ENCODE measurements around the gene PLLP.
A peak's percentile ranks its signal among the peaks of the same experiment; 100 is the strongest.

Gene PLLP

GRCh38 chr16:57301126-57301817 is 16.8 kb upstream of the PLLP start:
- H3K9me3 ChIP-seq (ENCODE audit: control insufficient read depth in 1 of 2, low read length in 2 of 2), result no peaks in the 10 kb centered on the region

DNA sequence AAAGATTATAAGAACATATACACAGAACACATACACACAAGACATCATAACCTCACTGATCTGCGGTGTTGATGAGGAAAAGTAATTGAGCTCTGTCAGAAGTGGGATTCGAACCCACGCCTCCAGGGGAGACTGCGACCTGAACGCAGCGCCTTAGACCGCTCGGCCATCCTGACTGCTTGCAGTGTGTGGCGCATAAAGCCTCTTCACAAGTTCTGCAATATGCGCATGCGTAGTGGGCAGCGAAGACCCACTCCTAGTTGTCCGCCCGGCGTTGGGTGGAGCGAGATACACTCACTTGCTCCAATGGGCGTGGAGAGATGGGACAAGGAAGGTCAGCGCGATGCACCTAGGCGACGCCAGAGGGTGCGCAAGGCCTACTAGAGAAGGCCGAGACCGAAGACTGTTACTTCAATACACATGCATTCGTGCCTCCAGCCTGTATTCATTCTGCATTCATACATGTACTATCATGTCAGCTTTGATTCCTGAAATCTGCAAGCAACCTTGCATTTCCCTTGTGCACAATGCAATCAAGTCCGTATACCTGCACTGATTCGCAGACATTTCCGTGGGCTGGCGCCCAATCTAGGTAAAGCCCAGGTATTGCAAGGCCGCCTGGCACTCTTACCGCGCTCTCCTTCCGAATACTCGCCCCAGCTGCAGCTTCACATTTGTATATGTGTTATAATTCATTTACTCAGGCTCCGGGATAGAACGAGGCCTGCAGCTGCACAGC is 16.1 kb upstream of the PLLP start:
- Histone ChIP-seq H3K4me3 (ENCODE audit: low read depth in 1 of 2, low read length in 2 of 2) (peak overlapping the region; percentile 59 to 64), H3K27ac (ENCODE audit: low read length) (peak overlapping the region; percentile 97), H3K9me3 (ENCODE audit: control insufficient read depth in 1 of 2, low read length in 2 of 2) (no peaks in the 10 kb centered on the region), H3K4me1 (ENCODE audit: control insufficient read depth in 1 of 2, insufficient read depth in 2 of 2, low read length in 2 of 2) (peaks cover 0 to 13% of the 10 kb centered on the region in 2 donors), H3K36me3 (ENCODE audit: control insufficient read depth in 1 of 2, insufficient read depth in 2 of 2, low read length in 2 of 2) (no peaks in the 10 kb centered on the region), H3K27me3 (ENCODE audit: low read depth, low read length) (no peaks in the 10 kb centered on the region)

More at GRCh38 chr16:57301126-57301817, 16.8 kb upstream of the PLLP start:
- peak overlapping the region; percentile 59 to 64 for H3K4me3 ChIP-seq (ENCODE audit: low read depth in 1 of 2, low read length in 2 of 2)
- no peak overlapping the region for H3K27ac ChIP-seq (ENCODE audit: low read length)
- H3K27me3 ChIP-seq (ENCODE audit: low read depth, low read length), result no peaks in the 10 kb centered on the region
- H3K4me1 ChIP-seq (ENCODE audit: control insufficient read depth in 1 of 2, insufficient read depth in 2 of 2, low read length in 2 of 2), result peaks cover 0 to 13% of the 10 kb centered on the region in 2 donors
- no peaks in the 10 kb centered on the region for H3K36me3 ChIP-seq (ENCODE audit: control insufficient read depth in 1 of 2, insufficient read depth in 2 of 2, low read length in 2 of 2)

GRCh38 chr16:57299719-57300386 is 15.4 kb upstream of the PLLP start:
- no peaks in the 10 kb centered on the region for H3K9me3 ChIP-seq (ENCODE audit: control insufficient read depth in 1 of 2, low read length in 2 of 2)
- H3K4me1 ChIP-seq (ENCODE audit: control insufficient read depth in 1 of 2, insufficient read depth in 2 of 2, low read length in 2 of 2), result peaks cover 0 to 13% of the 10 kb centered on the region in 2 donors
- peak overlapping the region; percentile 97 for H3K27ac ChIP-seq (ENCODE audit: low read length)
- H3K36me3 ChIP-seq (ENCODE audit: control insufficient read depth in 1 of 2, insufficient read depth in 2 of 2, low read length in 2 of 2), result no peaks in the 10 kb centered on the region
- H3K27me3 ChIP-seq (ENCODE audit: low read depth, low read length), result no peaks in the 10 kb centered on the region
- peak overlapping the region; percentile 59 to 64 for H3K4me3 ChIP-seq (ENCODE audit: low read depth in 1 of 2, low read length in 2 of 2)

- Histone ChIP-seq H3K4me1 (ENCODE audit: control insufficient read depth in 1 of 2, insufficient read depth in 2 of 2, low read length in 2 of 2) (peaks cover 0 to 13% of the 10 kb centered on the region in 2 donors), H3K9me3 (ENCODE audit: control insufficient read depth in 1 of 2, low read length in 2 of 2) (no peaks in the 10 kb centered on the region), H3K4me3 (ENCODE audit: low read depth in 1 of 2, low read length in 2 of 2) (peak overlapping the region; percentile 59 to 64), H3K27me3 (ENCODE audit: low read depth, low read length) (no peaks in the 10 kb centered on the region), H3K36me3 (ENCODE audit: control insufficient read depth in 1 of 2, insufficient read depth in 2 of 2, low read length in 2 of 2) (no peaks in the 10 kb centered on the region), H3K27ac (ENCODE audit: low read length) (peak overlapping the region; percentile 97)
These were observed 14.7 kb upstream of the PLLP start for GRCh38 chr16:57299009-57299718.

DNA sequence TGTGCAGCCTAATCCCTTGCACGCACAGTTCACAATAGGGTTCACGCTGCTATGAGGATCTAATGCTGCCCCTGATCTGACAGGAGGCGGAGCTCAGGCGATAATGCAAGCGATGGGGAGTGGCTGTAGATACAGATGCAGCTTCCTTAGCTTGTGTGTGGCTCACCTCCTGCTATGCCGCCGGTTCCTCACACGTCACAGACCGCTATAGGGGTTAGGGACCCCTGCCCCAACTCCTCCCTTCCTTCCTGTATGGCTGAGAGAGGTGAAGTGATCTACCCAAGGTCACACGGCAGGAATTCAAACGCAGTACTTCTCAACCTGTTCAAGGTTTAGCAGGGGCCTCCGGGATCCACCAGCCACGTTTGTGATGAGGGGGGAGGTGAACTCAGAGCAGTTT is 13.4 kb upstream of the PLLP start:
- peaks cover 0 to 13% of the 10 kb centered on the region in 2 donors for H3K4me1 ChIP-seq (ENCODE audit: control insufficient read depth in 1 of 2, insufficient read depth in 2 of 2, low read length in 2 of 2)
- no peak overlapping the region for H3K27ac ChIP-seq (ENCODE audit: low read length)
- no peaks in the 10 kb centered on the region for H3K9me3 ChIP-seq (ENCODE audit: control insufficient read depth in 1 of 2, low read length in 2 of 2)
- H3K36me3 ChIP-seq (ENCODE audit: control insufficient read depth in 1 of 2, insufficient read depth in 2 of 2, low read length in 2 of 2), result no peaks in the 10 kb centered on the region
- H3K4me3 ChIP-seq (ENCODE audit: low read depth in 1 of 2, low read length in 2 of 2), result no peak overlapping the region
- no peaks in the 10 kb centered on the region for H3K27me3 ChIP-seq (ENCODE audit: low read depth, low read length)

- H3K4me3 ChIP-seq (ENCODE audit: low read depth in 1 of 2, low read length in 2 of 2), result no peak overlapping the region
- H3K27ac ChIP-seq (ENCODE audit: low read length), result no peak overlapping the region
- no peaks in the 10 kb centered on the region for H3K9me3 ChIP-seq (ENCODE audit: control insufficient read depth in 1 of 2, low read length in 2 of 2)
- H3K4me1 ChIP-seq (ENCODE audit: control insufficient read depth in 1 of 2, insufficient read depth in 2 of 2, low read length in 2 of 2), result peaks cover 0 to 5% of the 10 kb centered on the region in 2 donors
- H3K36me3 ChIP-seq (ENCODE audit: control insufficient read depth in 1 of 2, insufficient read depth in 2 of 2, low read length in 2 of 2), result no peaks in the 10 kb centered on the region
- no peaks in the 10 kb centered on the region for H3K27me3 ChIP-seq (ENCODE audit: low read depth, low read length)
These were observed 5.2 kb upstream of the PLLP start for GRCh38 chr16:57289391-57290257.

DNA sequence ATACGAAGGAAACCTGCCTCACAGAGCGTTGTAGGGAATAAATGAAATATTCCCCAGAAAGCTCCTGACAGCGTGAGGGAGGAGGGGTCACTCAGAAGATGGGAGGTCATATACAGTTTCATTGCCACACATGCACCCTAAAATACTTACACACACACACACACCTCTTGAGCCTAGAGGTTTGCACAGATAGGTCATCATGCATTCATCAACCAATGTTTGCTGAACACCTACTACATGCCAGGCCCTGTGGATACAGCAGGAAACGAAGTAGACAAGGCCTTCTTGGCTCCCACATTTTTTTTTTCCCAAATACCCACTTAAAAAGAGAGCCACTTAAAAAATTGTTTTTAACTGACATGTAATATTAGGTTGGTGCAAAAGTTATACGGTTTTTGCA is 907 bp upstream of the PLLP start:
- Histone ChIP-seq H3K27ac (ENCODE audit: low read length) (no peak overlapping the region), H3K4me1 (ENCODE audit: control insufficient read depth in 1 of 2, insufficient read depth in 2 of 2, low read length in 2 of 2) (peaks cover 0 to 16% of the 10 kb centered on the region in 2 donors), H3K36me3 (ENCODE audit: control insufficient read depth in 1 of 2, insufficient read depth in 2 of 2, low read length in 2 of 2) (no peaks in the 10 kb centered on the region), H3K4me3 (ENCODE audit: low read depth in 1 of 2, low read length in 2 of 2) (no peak overlapping the region), H3K27me3 (ENCODE audit: low read depth, low read length) (no peaks in the 10 kb centered on the region), H3K9me3 (ENCODE audit: control insufficient read depth in 1 of 2, low read length in 2 of 2) (no peaks in the 10 kb centered on the region)

GRCh38 chr16:57284952-57285363 is 486 bp upstream of the PLLP start:
- Histone ChIP-seq H3K4me3 (ENCODE audit: low read depth in 1 of 2, low read length in 2 of 2) (peak overlapping the region; percentile 50 to 70), H3K36me3 (ENCODE audit: control insufficient read depth in 1 of 2, insufficient read depth in 2 of 2, low read length in 2 of 2) (no peaks in the 10 kb centered on the region), H3K4me1 (ENCODE audit: control insufficient read depth in 1 of 2, insufficient read depth in 2 of 2, low read length in 2 of 2) (peaks cover 0 to 16% of the 10 kb centered on the region in 2 donors), H3K27me3 (ENCODE audit: low read depth, low read length) (no peaks in the 10 kb centered on the region), H3K9me3 (ENCODE audit: control insufficient read depth in 1 of 2, low read length in 2 of 2) (no peaks in the 10 kb centered on the region), H3K27ac (ENCODE audit: low read length) (no peak overlapping the region)

- no peak overlapping the region for H3K27ac ChIP-seq (ENCODE audit: low read length)
- no peaks in the 10 kb centered on the region for H3K9me3 ChIP-seq (ENCODE audit: control insufficient read depth in 1 of 2, low read length in 2 of 2)
- H3K4me3 ChIP-seq (ENCODE audit: low read depth in 1 of 2, low read length in 2 of 2), result peak overlapping the region; percentile 50 to 70
- H3K4me1 ChIP-seq (ENCODE audit: control insufficient read depth in 1 of 2, insufficient read depth in 2 of 2, low read length in 2 of 2), result peaks cover 0 to 16% of the 10 kb centered on the region in 2 donors
- no peaks in the 10 kb centered on the region for H3K36me3 ChIP-seq (ENCODE audit: control insufficient read depth in 1 of 2, insufficient read depth in 2 of 2, low read length in 2 of 2)
- no peaks in the 10 kb centered on the region for H3K27me3 ChIP-seq (ENCODE audit: low read depth, low read length)
These were observed 588 bp downstream of the PLLP start for GRCh38 chr16:57283959-57284208.

- Histone ChIP-seq H3K9me3 (ENCODE audit: control insufficient read depth in 1 of 2, low read length in 2 of 2) (no peaks in the 10 kb centered on the region), H3K4me3 (ENCODE audit: low read depth in 1 of 2, low read length in 2 of 2) (peak overlapping the region; percentile 50 to 70), H3K27me3 (ENCODE audit: low read depth, low read length) (no peaks in the 10 kb centered on the region), H3K36me3 (ENCODE audit: control insufficient read depth in 1 of 2, insufficient read depth in 2 of 2, low read length in 2 of 2) (no peaks in the 10 kb centered on the region), H3K4me1 (ENCODE audit: control insufficient read depth in 1 of 2, insufficient read depth in 2 of 2, low read length in 2 of 2) (peaks cover 0 to 16% of the 10 kb centered on the region in 2 donors), H3K27ac (ENCODE audit: low read length) (no peak overlapping the region)
These were observed 1.1 kb downstream of the PLLP start for GRCh38 chr16:57283214-57283958.
